ENCODE measurements around the gene TPRA1. TPM values are rescaled to one million over a fixed set of nuclear protein-coding genes. Genes with fewer than 3 reads are reported as not detected.

TPRA1 gene
- total RNA-seq, 1 donor from 2014 or later: 76.6 TPM

DNA sequence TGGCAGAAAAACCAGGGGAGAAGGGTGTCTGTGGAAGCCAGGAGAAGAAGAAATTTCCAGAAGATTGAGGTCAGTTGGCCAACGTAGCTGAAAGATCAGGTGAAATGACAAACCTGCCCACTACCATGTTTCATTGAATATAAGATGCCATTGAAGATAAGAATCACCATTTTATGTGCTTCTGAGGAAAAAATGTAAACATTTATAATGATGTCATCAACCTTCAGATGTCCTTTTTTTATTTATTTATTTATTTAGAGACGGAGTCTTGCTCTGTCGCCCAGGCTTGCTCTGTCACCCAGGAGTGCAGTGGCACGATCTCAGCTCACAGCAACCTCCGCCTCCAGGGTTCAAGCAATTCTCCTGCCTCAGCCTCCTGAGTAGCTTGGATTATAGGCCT lies 33.5 kb upstream of the TPRA1 start:
- DNase-seq (ENCODE audit: low read depth): no peak
- H3K4me3 ChIP-seq (ENCODE audit: low read depth, low read length): no peak overlapping the region
- TF ChIP-seq, protein P1, sequence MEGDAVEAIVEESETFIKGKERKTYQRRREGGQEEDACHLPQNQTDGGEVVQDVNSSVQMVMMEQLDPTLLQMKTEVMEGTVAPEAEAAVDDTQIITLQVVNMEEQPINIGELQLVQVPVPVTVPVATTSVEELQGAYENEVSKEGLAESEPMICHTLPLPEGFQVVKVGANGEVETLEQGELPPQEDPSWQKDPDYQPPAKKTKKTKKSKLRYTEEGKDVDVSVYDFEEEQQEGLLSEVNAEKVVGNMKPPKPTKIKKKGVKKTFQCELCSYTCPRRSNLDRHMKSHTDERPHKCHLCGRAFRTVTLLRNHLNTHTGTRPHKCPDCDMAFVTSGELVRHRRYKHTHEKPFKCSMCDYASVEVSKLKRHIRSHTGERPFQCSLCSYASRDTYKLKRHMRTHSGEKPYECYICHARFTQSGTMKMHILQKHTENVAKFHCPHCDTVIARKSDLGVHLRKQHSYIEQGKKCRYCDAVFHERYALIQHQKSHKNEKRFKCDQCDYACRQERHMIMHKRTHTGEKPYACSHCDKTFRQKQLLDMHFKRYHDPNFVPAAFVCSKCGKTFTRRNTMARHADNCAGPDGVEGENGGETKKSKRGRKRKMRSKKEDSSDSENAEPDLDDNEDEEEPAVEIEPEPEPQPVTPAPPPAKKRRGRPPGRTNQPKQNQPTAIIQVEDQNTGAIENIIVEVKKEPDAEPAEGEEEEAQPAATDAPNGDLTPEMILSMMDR (conservative IDR thresholded peaks at IDR 0.05; ENCODE audit: low read depth, low read length): no peak

DNA sequence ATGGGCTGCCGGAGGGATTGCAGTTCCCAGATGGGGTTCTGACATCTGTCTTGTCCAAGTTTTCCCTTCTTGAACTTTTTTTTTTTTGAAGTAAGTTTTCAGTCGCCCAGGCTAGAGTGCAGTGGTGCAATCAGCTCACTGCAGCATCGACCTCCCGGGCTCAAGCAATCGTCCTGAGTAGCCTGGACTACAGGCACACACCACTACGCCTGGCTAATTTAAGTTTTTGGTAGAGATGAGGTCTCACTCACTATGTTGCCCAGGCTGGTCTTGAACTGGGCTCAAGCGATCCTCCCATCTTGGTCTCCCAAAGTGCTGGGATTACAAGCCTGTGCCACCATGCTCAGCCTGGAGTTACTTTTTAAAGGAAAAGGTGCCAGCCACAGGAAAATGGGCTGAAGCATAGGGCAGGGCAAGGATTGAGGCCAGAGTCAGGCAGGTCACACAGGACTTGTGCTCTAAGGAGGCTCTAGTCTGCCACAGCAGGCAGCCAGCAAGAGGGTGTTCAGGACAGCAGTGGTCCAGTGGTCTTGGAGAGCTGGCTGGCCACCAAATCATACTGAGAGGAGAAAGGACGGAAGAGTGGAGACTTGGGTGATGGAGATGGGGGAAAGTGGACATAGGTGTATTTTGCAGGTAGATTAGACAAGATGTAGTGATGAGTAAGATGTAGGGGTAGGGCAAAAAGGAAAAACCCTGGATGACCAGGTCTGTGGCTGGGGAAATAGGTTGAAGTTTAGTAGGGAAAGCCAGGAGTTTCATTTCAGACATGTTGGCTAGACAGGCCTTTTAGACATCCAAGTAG lies 32.4 kb upstream of the TPRA1 start:
- TF ChIP-seq, protein P1 (conservative IDR thresholded peaks at IDR 0.05; ENCODE audit: low read depth, low read length): no peak
- H3K4me3 ChIP-seq (ENCODE audit: low read depth, low read length): no peak overlapping the region
- DNase-seq (ENCODE audit: low read depth): no peak

DNA sequence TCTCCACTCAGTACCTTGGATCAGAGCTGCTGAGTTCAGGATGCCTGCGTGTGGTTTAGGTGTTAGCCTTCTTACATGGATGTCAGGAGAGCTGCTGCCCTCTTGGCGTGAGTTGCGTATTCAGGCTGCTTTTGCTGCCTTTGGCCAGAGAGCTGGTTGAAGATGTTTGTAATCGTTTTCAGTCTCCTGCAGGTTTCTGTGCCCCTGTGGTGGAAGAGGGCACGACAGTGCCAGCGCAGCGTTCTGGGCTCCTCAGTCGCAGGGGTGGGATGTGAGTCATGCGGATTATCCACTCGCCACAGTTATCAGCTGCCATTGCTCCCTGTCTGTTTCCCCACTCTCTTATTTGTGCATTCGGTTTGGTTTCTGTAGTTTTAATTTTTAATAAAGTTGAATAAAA lies 31.5 kb upstream of the TPRA1 start:
- DNase-seq (ENCODE audit: low read depth): no peak
- TF ChIP-seq, protein P1 (conservative IDR thresholded peaks at IDR 0.05; ENCODE audit: low read depth, low read length): no peak
- no peak overlapping the region for H3K4me3 ChIP-seq (ENCODE audit: low read depth, low read length)

DNA sequence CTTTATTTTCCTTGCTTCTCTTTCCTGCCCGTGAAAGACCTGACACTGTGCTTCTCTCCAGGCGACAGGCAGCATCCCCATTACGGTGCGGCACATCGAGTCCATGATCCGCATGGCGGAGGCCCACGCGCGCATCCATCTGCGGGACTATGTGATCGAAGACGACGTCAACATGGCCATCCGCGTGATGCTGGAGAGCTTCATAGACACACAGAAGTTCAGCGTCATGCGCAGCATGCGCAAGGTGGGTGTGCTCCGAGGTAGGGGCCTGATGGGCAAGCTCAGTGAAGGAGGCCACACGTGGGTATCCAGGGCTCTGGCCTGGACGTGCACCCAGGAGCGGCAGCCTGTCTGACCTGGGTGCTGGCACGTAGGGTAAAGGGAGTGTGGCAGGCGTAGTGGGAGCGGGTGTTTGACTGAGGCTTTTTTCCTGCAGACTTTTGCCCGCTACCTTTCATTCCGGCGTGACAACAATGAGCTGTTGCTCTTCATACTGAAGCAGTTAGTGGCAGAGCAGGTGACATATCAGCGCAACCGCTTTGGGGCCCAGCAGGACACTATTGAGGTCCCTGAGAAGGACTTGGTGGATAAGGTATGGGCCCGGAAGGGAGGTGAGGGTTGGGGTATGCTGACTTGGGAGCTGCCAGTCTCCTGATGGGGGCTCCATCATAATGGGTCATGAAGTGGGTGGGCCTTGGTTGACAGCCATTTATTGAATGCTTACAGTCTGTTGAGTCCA lies 30.3 kb upstream of the TPRA1 start:
- H3K4me3 ChIP-seq (ENCODE audit: low read depth, low read length): no peak overlapping the region
- no peak for DNase-seq (ENCODE audit: low read depth)
- TF ChIP-seq, protein P1 (conservative IDR thresholded peaks at IDR 0.05; ENCODE audit: low read depth, low read length): no peak

DNA sequence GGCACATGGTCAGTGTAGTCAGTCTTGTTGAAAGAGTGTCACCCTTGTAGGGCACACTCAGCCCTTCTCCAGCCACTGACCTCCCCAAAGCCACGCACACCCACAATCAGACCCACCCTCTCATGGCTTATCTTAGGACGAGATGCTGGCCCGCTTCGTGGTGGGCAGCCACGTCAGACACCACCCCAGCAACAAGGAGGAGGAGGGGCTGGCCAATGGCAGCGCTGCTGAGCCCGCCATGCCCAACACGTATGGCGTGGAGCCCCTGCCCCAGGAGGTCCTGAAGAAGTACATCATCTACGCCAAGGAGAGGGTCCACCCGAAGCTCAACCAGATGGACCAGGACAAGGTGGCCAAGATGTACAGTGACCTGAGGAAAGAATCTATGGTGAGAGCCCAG lies 28.4 kb upstream of the TPRA1 start:
- no peak overlapping the region for H3K4me3 ChIP-seq (ENCODE audit: low read depth, low read length)
- TF ChIP-seq, protein P1 (conservative IDR thresholded peaks at IDR 0.05; ENCODE audit: low read depth, low read length): no peak
- DNase-seq (ENCODE audit: low read depth): no peak

DNA sequence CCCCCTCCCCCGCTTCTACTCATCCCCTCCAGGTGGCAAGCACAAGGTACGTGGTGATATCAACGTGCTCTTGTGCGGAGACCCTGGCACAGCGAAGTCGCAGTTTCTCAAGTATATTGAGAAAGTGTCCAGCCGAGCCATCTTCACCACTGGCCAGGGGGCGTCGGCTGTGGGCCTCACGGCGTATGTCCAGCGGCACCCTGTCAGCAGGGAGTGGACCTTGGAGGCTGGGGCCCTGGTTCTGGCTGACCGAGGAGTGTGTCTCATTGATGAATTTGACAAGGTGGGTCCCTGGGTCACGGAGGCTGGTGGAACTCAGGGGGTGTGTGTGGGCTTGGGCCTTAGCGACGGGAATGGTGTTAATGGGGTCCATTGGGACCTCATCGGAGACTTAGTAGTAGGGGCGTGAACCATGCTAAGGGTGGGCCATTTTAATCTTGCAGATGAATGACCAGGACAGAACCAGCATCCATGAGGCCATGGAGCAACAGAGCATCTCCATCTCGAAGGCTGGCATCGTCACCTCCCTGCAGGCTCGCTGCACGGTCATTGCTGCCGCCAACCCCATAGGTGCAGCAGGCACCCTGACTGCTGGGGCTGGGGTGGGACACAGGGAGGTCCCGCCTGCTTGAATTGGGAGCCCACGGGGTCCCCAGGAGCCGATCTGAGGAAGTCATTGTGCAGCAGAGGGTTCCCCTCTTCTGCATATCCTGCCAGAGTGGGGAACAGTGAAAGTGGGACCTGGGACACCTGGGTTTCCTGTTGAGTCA lies 26.5 kb upstream of the TPRA1 start:
- TF ChIP-seq, protein P1 (conservative IDR thresholded peaks at IDR 0.05; ENCODE audit: low read depth, low read length): no peak
- H3K4me3 ChIP-seq (ENCODE audit: low read depth, low read length): no peak overlapping the region
- DNase-seq (ENCODE audit: low read depth): no peak

Data from epithelial cell of proximal tubule (primary cell).